Measurements from ENCODE around the gene PLCD4.

PLCD4 gene

GRCh38 chr2:218621007-218621406, 13.3 kb downstream of the PLCD4 start:
- H3K4me2 ChIP-seq (ENCODE audit: low read depth, low read length, poor library complexity, severe bottlenecking) = no peak overlapping the region
- no peaks in the 10 kb centered on the region for H3K9me3 ChIP-seq (ENCODE audit: insufficient read depth, low read length)
- no peak for TF ChIP-seq CTCF (IDR thresholded peaks at IDR 0.05; ENCODE audit: insufficient read depth, low read length, poor library complexity, severe bottlenecking)
- no peak for TF ChIP-seq EZH2phosphoT487 (conservative IDR thresholded peaks at IDR 0.05; ENCODE audit: low read length)
- H3K27me3 ChIP-seq (ENCODE audit: low read length) = 0 out of 2 replicates have a peak, but pooled peaks cover 4% of the 10 kb centered on the region
- H3F3A ChIP-seq (ENCODE audit: insufficient read depth) = no peaks in the 10 kb centered on the region
- no peak overlapping the region for H3K9ac ChIP-seq (ENCODE audit: low read length)
- H3K27ac ChIP-seq (ENCODE audit: low read depth, low read length) = no peak overlapping the region
- H2AFZ ChIP-seq (ENCODE audit: low read depth, low read length, severe bottlenecking) = no peak overlapping the region
- H3K9me2 ChIP-seq (replicated peaks; ENCODE audit: insufficient read depth, low read length) = no peaks in the 10 kb centered on the region
- H4K20me1 ChIP-seq (ENCODE audit: low read depth, low read length) = no peaks in the 10 kb centered on the region
- no peaks in the 10 kb centered on the region for H3K79me2 ChIP-seq (ENCODE audit: insufficient read depth, low read length)
- no peak overlapping the region for H3K4me3 ChIP-seq (ENCODE audit: insufficient read depth, low read length, poor library complexity, severe bottlenecking)
- no peaks in the 10 kb centered on the region for H3K36me3 ChIP-seq (ENCODE audit: low read length)

- Histone ChIP-seq H3K4me2 (ENCODE audit: low read depth, low read length, poor library complexity, severe bottlenecking) (no peak overlapping the region), H2AFZ (ENCODE audit: low read depth, low read length, severe bottlenecking) (no peak overlapping the region), H3F3A (ENCODE audit: insufficient read depth) (no peaks in the 10 kb centered on the region), H4K20me1 (ENCODE audit: low read depth, low read length) (no peaks in the 10 kb centered on the region), H3K36me3 (ENCODE audit: low read length) (no peaks in the 10 kb centered on the region), H3K4me3 (ENCODE audit: insufficient read depth, low read length, poor library complexity, severe bottlenecking) (no peak overlapping the region), H3K27me3 (ENCODE audit: low read length) (0 out of 2 replicates have a peak, but pooled peaks cover 4% of the 10 kb centered on the region), H3K9me3 (ENCODE audit: insufficient read depth, low read length) (no peaks in the 10 kb centered on the region), H3K79me2 (ENCODE audit: insufficient read depth, low read length) (no peaks in the 10 kb centered on the region), H3K9ac (ENCODE audit: low read length) (no peak overlapping the region), H3K9me2 (replicated peaks; ENCODE audit: insufficient read depth, low read length) (no peaks in the 10 kb centered on the region), H3K27ac (ENCODE audit: low read depth, low read length) (no peak overlapping the region)
- TF ChIP-seq EZH2phosphoT487 (conservative IDR thresholded peaks at IDR 0.05; ENCODE audit: low read length) = no peak
- no peak for TF ChIP-seq CTCF (IDR thresholded peaks at IDR 0.05; ENCODE audit: insufficient read depth, low read length, poor library complexity, severe bottlenecking)
Observed at GRCh38 chr2:218622606-218623365, 15.1 kb downstream of the PLCD4 start.

- H3K4me2 ChIP-seq (ENCODE audit: low read depth, low read length, poor library complexity, severe bottlenecking) = no peak overlapping the region
- no peak overlapping the region for H2AFZ ChIP-seq (ENCODE audit: low read depth, low read length, severe bottlenecking)
- H3K27me3 ChIP-seq (ENCODE audit: low read length) = 0 out of 2 replicates have a peak, but pooled peaks cover 4% of the 10 kb centered on the region
- no peaks in the 10 kb centered on the region for H3K36me3 ChIP-seq (ENCODE audit: low read length)
- H3K9ac ChIP-seq (ENCODE audit: low read length) = no peak overlapping the region
- no peaks in the 10 kb centered on the region for H4K20me1 ChIP-seq (ENCODE audit: low read depth, low read length)
- H3K4me3 ChIP-seq (ENCODE audit: insufficient read depth, low read length, poor library complexity, severe bottlenecking) = no peak overlapping the region
- no peak overlapping the region for H3K27ac ChIP-seq (ENCODE audit: low read depth, low read length)
- TF ChIP-seq EZH2phosphoT487 (conservative IDR thresholded peaks at IDR 0.05; ENCODE audit: low read length) (no peak), CTCF (IDR thresholded peaks at IDR 0.05; ENCODE audit: insufficient read depth, low read length, poor library complexity, severe bottlenecking) (no peak)
- no peaks in the 10 kb centered on the region for H3K9me2 ChIP-seq (replicated peaks; ENCODE audit: insufficient read depth, low read length)
- H3K9me3 ChIP-seq (ENCODE audit: insufficient read depth, low read length) = no peaks in the 10 kb centered on the region
- H3K79me2 ChIP-seq (ENCODE audit: insufficient read depth, low read length) = no peaks in the 10 kb centered on the region
- no peaks in the 10 kb centered on the region for H3F3A ChIP-seq (ENCODE audit: insufficient read depth)
Observed at GRCh38 chr2:218623366-218623705, 15.6 kb downstream of the PLCD4 start.

Measured in SU-DHL-6 (cell line).